HG03108 (cell line): ENCODE measurements around the gene ATP10A.
"Not testable (repeated sequence)": the region's sequence is repeated elsewhere in the genome, so short reads cannot be mapped to it uniquely, and the experiment has no call there.

Experiments
- ATAC-seq: cut with Tn5 transposase; IDR thresholded peaks from one replicate; pipeline ENCODE4 v1.9.1; 2021; ENCODE audit warnings: moderate library complexity; ENCODE audit not compliant: unreplicated experiment

Gene ATP10A

GRCh38 chr15:25667829-25668228, 195.3 kb downstream of the ATP10A start:
- no peak for ATAC-seq

- no peak for ATAC-seq
Measured at GRCh38 chr15:25665913-25666312, 197.2 kb downstream of the ATP10A start.

GRCh38 chr15:25664761-25665160, 198.4 kb downstream of the ATP10A start:
- no peak for ATAC-seq

GRCh38 chr15:25663515-25663914, 199.6 kb downstream of the ATP10A start:
- ATAC-seq = no peak

GRCh38 chr15:25661898-25662297, 201.2 kb downstream of the ATP10A start:
- no peak for ATAC-seq

GRCh38 chr15:25659251-25659650, 203.9 kb downstream of the ATP10A start:
- no peak for ATAC-seq

- no peak for ATAC-seq
Measured at GRCh38 chr15:25658560-25658959, 204.6 kb downstream of the ATP10A start.

GRCh38 chr15:25655207-25655948, 207.7 kb downstream of the ATP10A start:
- ATAC-seq = no peak

- no peak for ATAC-seq
Measured at GRCh38 chr15:25653371-25653770, 209.8 kb downstream of the ATP10A start.

- no peak for ATAC-seq
Measured at GRCh38 chr15:25652704-25653103, 210.4 kb downstream of the ATP10A start.

GRCh38 chr15:25649390-25649789, 213.7 kb downstream of the ATP10A start:
- no peak for ATAC-seq

GRCh38 chr15:25643120-25643519, 220.0 kb downstream of the ATP10A start:
- no peak for ATAC-seq

- no peak for ATAC-seq
Measured at GRCh38 chr15:25641762-25642161, 221.4 kb downstream of the ATP10A start.

- ATAC-seq = no peak
Measured at GRCh38 chr15:25641361-25641760, 221.8 kb downstream of the ATP10A start.

GRCh38 chr15:25640959-25641358, 222.2 kb downstream of the ATP10A start:
- ATAC-seq = not testable (repeated sequence)

- no peak for ATAC-seq
Measured at GRCh38 chr15:25640381-25640780, 222.7 kb downstream of the ATP10A start.

- ATAC-seq = not testable (repeated sequence)
Measured at GRCh38 chr15:25636486-25636885, 226.6 kb downstream of the ATP10A start.

GRCh38 chr15:25635191-25635590, 227.9 kb downstream of the ATP10A start:
- ATAC-seq = no peak

GRCh38 chr15:25633862-25634261, 229.3 kb downstream of the ATP10A start:
- no peak for ATAC-seq

- ATAC-seq = no peak
Measured at GRCh38 chr15:25631971-25632370, 231.2 kb downstream of the ATP10A start.
